Fibroblast of lung (primary cell): ENCODE data around the gene REEP1.

Source experiments
- CTCF ChIP-seq, 2 donors: IDR thresholded peaks in 1 of 2; conservative IDR thresholded peaks in 1 of 2; 1 replicate in 1 of 2; 2 replicates in 1 of 2; pipeline ENCODE4 v1.5.1; 2011 to 2012; ENCODE audit warnings: low read length in 2 of 2, control low read depth in 1 of 2, inconsistent platforms in 1 of 2, low read depth in 1 of 2, mild to moderate bottlenecking in 1 of 2
- EZH2 ChIP-seq: IDR thresholded peaks from 2 replicates; pipeline ENCODE4 v1.5.1; 2012; ENCODE audit warnings: low read length, control low read depth, mild to moderate bottlenecking; ENCODE audit errors: missing control alignments

- no peak for TF ChIP-seq CTCF (conservative IDR thresholded peaks at IDR 0.05 in 1 of 2, IDR thresholded peaks at IDR 0.05 in 1 of 2; ENCODE audit: low read depth in 1 of 2, low read length in 2 of 2)
- TF ChIP-seq EZH2 = no peak
These were observed 87.6 kb downstream of the REEP1 start for GRCh38 chr2:86249579-86250391.
